ENCODE measurements around the gene DCTN1. TPM values are rescaled to one million over a fixed set of nuclear protein-coding genes. Genes with fewer than 3 reads are reported as not detected.

The DCTN1 gene
- total and polyA plus RNA-seq, 2 donors (not counting 1 experiment from before 2014, with no cell fraction given) = 133 to 228 TPM

DNA sequence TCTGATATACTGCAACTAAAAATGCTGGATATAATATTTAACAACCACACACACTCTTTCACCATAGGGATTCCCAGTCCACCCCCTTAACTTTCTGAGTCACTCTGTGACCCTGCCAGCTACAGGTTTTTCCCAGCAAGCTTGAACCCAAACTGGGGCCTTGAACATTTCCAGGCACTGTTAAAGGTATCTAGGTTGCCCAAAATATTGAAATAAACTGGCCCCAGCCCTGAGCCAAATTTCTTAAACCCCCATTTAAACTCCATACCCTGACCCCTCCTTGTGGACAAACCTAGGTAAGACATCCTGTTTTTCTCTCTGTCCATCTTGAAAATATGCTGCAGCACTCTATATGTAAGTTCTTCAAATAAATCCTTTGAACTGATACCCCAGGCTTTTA lies 19.7 kb upstream of the DCTN1 start:
- Histone ChIP-seq H4K20me1 (ENCODE audit: control insufficient read depth, extremely low read depth, insufficient read depth, low read length) (no peaks in the 10 kb centered on the region), H3K79me2 (ENCODE audit: control insufficient read depth, insufficient read depth, low read length) (no peaks in the 10 kb centered on the region), H2AFZ (ENCODE audit: low read length) (no peak overlapping the region), H3K4me3 (replicated peaks in 1 of 4; ENCODE audit: control extremely low read depth in 1 of 4, insufficient read depth in 1 of 4, low read depth in 3 of 4, low read length in 4 of 4) (no peak overlapping the region), H3K27me3 (ENCODE audit: control insufficient read depth, insufficient read depth, low read length) (no peaks in the 10 kb centered on the region), H3K9ac (ENCODE audit: insufficient read depth, low read length) (no peak overlapping the region), H3K36me3 (ENCODE audit: control insufficient read depth, insufficient read depth, low read length) (no peaks in the 10 kb centered on the region), H3K4me2 (ENCODE audit: extremely low read depth, insufficient read depth, low read length) (no peak overlapping the region), H3K4me1 (ENCODE audit: control insufficient read depth, extremely low read depth, insufficient read depth, low read length) (no peaks in the 10 kb centered on the region), H3K27ac (ENCODE audit: insufficient read depth, low read length) (no peak overlapping the region), H3K9me3 (ENCODE audit: control insufficient read depth, insufficient read depth, low read depth, low read length) (no peaks in the 10 kb centered on the region)
- TF ChIP-seq EZH2 (IDR thresholded peaks at IDR 0.05; ENCODE audit: low read length, missing control alignments) (no peak), CTCF (conservative IDR thresholded peaks at IDR 0.05 in 1 of 2, IDR thresholded peaks at IDR 0.05 in 1 of 2; ENCODE audit: low read depth in 1 of 2, low read length in 2 of 2) (peak; percentile 49 to 71)
- DNase-seq (ENCODE audit: low read depth in 2 of 2) = peak in 1 of 2 donors; percentile 54

- no peak overlapping the region for H3K27ac ChIP-seq (ENCODE audit: insufficient read depth, low read length)
- peaks cover 3% of the 10 kb centered on the region for H3K79me2 ChIP-seq (ENCODE audit: control insufficient read depth, insufficient read depth, low read length)
- DNase-seq (ENCODE audit: low read depth in 2 of 2) = no peak
- H3K27me3 ChIP-seq (ENCODE audit: control insufficient read depth, insufficient read depth, low read length) = no peaks in the 10 kb centered on the region
- no peak overlapping the region for H3K4me3 ChIP-seq (replicated peaks in 1 of 4; ENCODE audit: control extremely low read depth in 1 of 4, insufficient read depth in 1 of 4, low read depth in 3 of 4, low read length in 4 of 4)
- H3K4me2 ChIP-seq (ENCODE audit: extremely low read depth, insufficient read depth, low read length) = no peak overlapping the region
- H3K9me3 ChIP-seq (ENCODE audit: control insufficient read depth, insufficient read depth, low read depth, low read length) = no peaks in the 10 kb centered on the region
- no peak for TF ChIP-seq EZH2 (IDR thresholded peaks at IDR 0.05; ENCODE audit: low read length, missing control alignments)
- no peak for TF ChIP-seq CTCF (conservative IDR thresholded peaks at IDR 0.05 in 1 of 2, IDR thresholded peaks at IDR 0.05 in 1 of 2; ENCODE audit: low read depth in 1 of 2, low read length in 2 of 2)
- no peaks in the 10 kb centered on the region for H3K4me1 ChIP-seq (ENCODE audit: control insufficient read depth, extremely low read depth, insufficient read depth, low read length)
- H3K36me3 ChIP-seq (ENCODE audit: control insufficient read depth, insufficient read depth, low read length) = no peaks in the 10 kb centered on the region
- no peaks in the 10 kb centered on the region for H4K20me1 ChIP-seq (ENCODE audit: control insufficient read depth, extremely low read depth, insufficient read depth, low read length)
- no peak overlapping the region for H2AFZ ChIP-seq (ENCODE audit: low read length)
- no peak overlapping the region for H3K9ac ChIP-seq (ENCODE audit: insufficient read depth, low read length)
Observed at GRCh38 chr2:74396149-74396548, 16.0 kb upstream of the DCTN1 start.

DNA sequence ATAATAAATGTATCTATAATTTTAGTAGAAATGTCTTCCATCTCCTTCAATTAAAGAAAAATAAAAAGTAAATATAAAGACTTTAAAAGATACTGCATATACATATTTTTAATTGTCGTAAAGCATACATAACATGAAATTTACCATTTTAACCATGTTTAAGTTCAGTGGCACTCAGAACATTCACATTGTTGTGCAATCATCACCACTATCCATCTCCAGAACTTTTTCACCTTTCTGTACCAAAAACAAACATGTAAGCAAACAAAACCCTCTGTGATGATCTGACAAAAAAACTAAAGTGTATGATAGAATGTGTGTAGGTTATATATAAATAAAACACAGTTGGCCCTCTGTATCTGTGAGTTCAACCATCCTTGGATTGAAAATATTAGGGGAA lies 13.4 kb upstream of the DCTN1 start:
- DNase-seq (ENCODE audit: low read depth in 2 of 2) = no peak
- TF ChIP-seq EZH2 (IDR thresholded peaks at IDR 0.05; ENCODE audit: low read length, missing control alignments) (no peak), CTCF (conservative IDR thresholded peaks at IDR 0.05 in 1 of 2, IDR thresholded peaks at IDR 0.05 in 1 of 2; ENCODE audit: low read depth in 1 of 2, low read length in 2 of 2) (no peak)
- H2AFZ ChIP-seq (ENCODE audit: low read length) = no peak overlapping the region

More for the DNA sequence above, 13.4 kb upstream of the DCTN1 start:
- no peaks in the 10 kb centered on the region for H3K9me3 ChIP-seq (ENCODE audit: control insufficient read depth, insufficient read depth, low read depth, low read length)
- H3K27me3 ChIP-seq (ENCODE audit: control insufficient read depth, insufficient read depth, low read length) = no peaks in the 10 kb centered on the region
- no peaks in the 10 kb centered on the region for H3K36me3 ChIP-seq (ENCODE audit: control insufficient read depth, insufficient read depth, low read length)
- H3K4me3 ChIP-seq (replicated peaks in 1 of 4; ENCODE audit: control extremely low read depth in 1 of 4, insufficient read depth in 1 of 4, low read depth in 3 of 4, low read length in 4 of 4) = no peak overlapping the region
- peaks cover 29% of the 10 kb centered on the region for H3K79me2 ChIP-seq (ENCODE audit: control insufficient read depth, insufficient read depth, low read length)
- H3K4me1 ChIP-seq (ENCODE audit: control insufficient read depth, extremely low read depth, insufficient read depth, low read length) = peaks cover 4% of the 10 kb centered on the region
- no peak overlapping the region for H3K4me2 ChIP-seq (ENCODE audit: extremely low read depth, insufficient read depth, low read length)
- H4K20me1 ChIP-seq (ENCODE audit: control insufficient read depth, extremely low read depth, insufficient read depth, low read length) = no peaks in the 10 kb centered on the region
- H3K27ac ChIP-seq (ENCODE audit: insufficient read depth, low read length) = no peak overlapping the region
- no peak overlapping the region for H3K9ac ChIP-seq (ENCODE audit: insufficient read depth, low read length)
